ENCODE data around the gene SLC44A3.

- TF ChIP-seq, protein P1, sequence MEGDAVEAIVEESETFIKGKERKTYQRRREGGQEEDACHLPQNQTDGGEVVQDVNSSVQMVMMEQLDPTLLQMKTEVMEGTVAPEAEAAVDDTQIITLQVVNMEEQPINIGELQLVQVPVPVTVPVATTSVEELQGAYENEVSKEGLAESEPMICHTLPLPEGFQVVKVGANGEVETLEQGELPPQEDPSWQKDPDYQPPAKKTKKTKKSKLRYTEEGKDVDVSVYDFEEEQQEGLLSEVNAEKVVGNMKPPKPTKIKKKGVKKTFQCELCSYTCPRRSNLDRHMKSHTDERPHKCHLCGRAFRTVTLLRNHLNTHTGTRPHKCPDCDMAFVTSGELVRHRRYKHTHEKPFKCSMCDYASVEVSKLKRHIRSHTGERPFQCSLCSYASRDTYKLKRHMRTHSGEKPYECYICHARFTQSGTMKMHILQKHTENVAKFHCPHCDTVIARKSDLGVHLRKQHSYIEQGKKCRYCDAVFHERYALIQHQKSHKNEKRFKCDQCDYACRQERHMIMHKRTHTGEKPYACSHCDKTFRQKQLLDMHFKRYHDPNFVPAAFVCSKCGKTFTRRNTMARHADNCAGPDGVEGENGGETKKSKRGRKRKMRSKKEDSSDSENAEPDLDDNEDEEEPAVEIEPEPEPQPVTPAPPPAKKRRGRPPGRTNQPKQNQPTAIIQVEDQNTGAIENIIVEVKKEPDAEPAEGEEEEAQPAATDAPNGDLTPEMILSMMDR (IDR thresholded peaks at IDR 0.05) = no peak
- no peak for TF ChIP-seq POLR2A (IDR thresholded peaks at IDR 0.05)
Measured at GRCh38 chr1:94899756-94900155, 79.6 kb downstream of the SLC44A3 start.

Measured in body of pancreas (tissue), 4 donors.